Tongue (tissue), 2 donors: ENCODE results near the gene CFAP61. TPM values are rescaled to one million over a fixed set of nuclear protein-coding genes. Genes with fewer than 3 reads are reported as not detected.
A peak's percentile ranks its signal among the peaks of the same experiment; 100 is the strongest.
"Not testable (repeated sequence)": the region's sequence is repeated elsewhere in the genome, so short reads cannot be mapped to it uniquely, and the experiment has no call there.

Experiments
- DNase-seq: peaks from one replicate; pipeline ENCODE4 v3.0.0-alpha.2; 2015
- total RNA-seq: library from RNA; depleted of rRNA; stranded (reverse); fragments of >200 nt; gene quantifications from one replicate; pipeline ENCODE4 v1.2.3, GENCODE V29; 2014

The CFAP61 gene
- total RNA-seq, 1 donor from 2014 or later: 2.2 TPM

- DNase-seq: no peak
These were observed 269.6 kb downstream of the CFAP61 start for GRCh38 chr20:20321917-20322316.

- no peak for DNase-seq
These were observed 270.6 kb downstream of the CFAP61 start for GRCh38 chr20:20322912-20323311.

- no peak for DNase-seq
These were observed 275.4 kb downstream of the CFAP61 start for GRCh38 chr20:20327746-20328145.

GRCh38 chr20:20329564-20329963 is 277.2 kb downstream of the CFAP61 start:
- DNase-seq: no peak

GRCh38 chr20:20331156-20331555 is 278.8 kb downstream of the CFAP61 start:
- no peak for DNase-seq

- no peak for DNase-seq
These were observed 279.5 kb downstream of the CFAP61 start for GRCh38 chr20:20331817-20332216.

GRCh38 chr20:20333866-20334265 is 281.5 kb downstream of the CFAP61 start:
- DNase-seq: no peak

- no peak for DNase-seq
These were observed 282.2 kb downstream of the CFAP61 start for GRCh38 chr20:20334489-20334888.

GRCh38 chr20:20338133-20338730 is 285.9 kb downstream of the CFAP61 start:
- DNase-seq: no peak

- DNase-seq: no peak
These were observed 288.1 kb downstream of the CFAP61 start for GRCh38 chr20:20340443-20340842.

- no peak for DNase-seq
These were observed 289.0 kb downstream of the CFAP61 start for GRCh38 chr20:20341371-20341770.

- no peak for DNase-seq
These were observed 289.7 kb downstream of the CFAP61 start for GRCh38 chr20:20342066-20342465.

GRCh38 chr20:20343932-20344331 is 291.6 kb downstream of the CFAP61 start:
- DNase-seq: no peak

- DNase-seq: no peak
These were observed 292.1 kb downstream of the CFAP61 start for GRCh38 chr20:20344476-20344875.

GRCh38 chr20:20353576-20353975 is 301.2 kb downstream of the CFAP61 start:
- DNase-seq: no peak

- not testable (repeated sequence) for DNase-seq
These were observed 303.2 kb downstream of the CFAP61 start for GRCh38 chr20:20355503-20355902.

- DNase-seq: no peak
These were observed 306.5 kb downstream of the CFAP61 start for GRCh38 chr20:20358801-20359200.

GRCh38 chr20:20359628-20360027 is 307.3 kb downstream of the CFAP61 start:
- no peak for DNase-seq

GRCh38 chr20:20360464-20360863 is 308.1 kb downstream of the CFAP61 start:
- DNase-seq: peak; percentile 84

- no peak for DNase-seq
These were observed 310.6 kb downstream of the CFAP61 start for GRCh38 chr20:20362774-20363433.

GRCh38 chr20:20363434-20363798 is 311.1 kb downstream of the CFAP61 start:
- DNase-seq: no peak

- DNase-seq: no peak
These were observed 311.7 kb downstream of the CFAP61 start for GRCh38 chr20:20363799-20364592.
